GM23338 (cell line): ENCODE data around the gene EXOC4. TPM values are rescaled to one million over a fixed set of nuclear protein-coding genes. Genes with fewer than 3 reads are reported as not detected.

Source experiments
- ATAC-seq: fragments of 200-7000 bp; cut with Tn5 transposase; 3 replicates; pipeline ENCODE4 v1.9.1; 2020
- DNase-seq: peaks from one replicate; pipeline ENCODE4 v3.0.0-alpha.2; 2015; ENCODE audit warnings: low spot score
- H2AFZ ChIP-seq: fragments of 200-600 bp; sonication (generic); 2 replicates; pipeline ENCODE4 v1.8.0; 2016; ENCODE audit warnings: antibody characterized with exemption, mild to moderate bottlenecking, moderate library complexity
- H3F3A ChIP-seq: fragments of 200-600 bp; sonication (generic); replicated peaks from 2 replicates; pipeline ENCODE4 v1.8.0; 2017; ENCODE audit warnings: antibody characterized with exemption, mixed run types, low read depth
- H3K27ac ChIP-seq: fragments of 200-600 bp; sonication (generic); 2 replicates; pipeline ENCODE4 v1.6.1; 2016; ENCODE audit warnings: low read depth
- H3K27me3 ChIP-seq: fragments of 200-600 bp; sonication (generic); 2 replicates; pipeline ENCODE4 v1.8.0; 2016; ENCODE audit warnings: mild to moderate bottlenecking, mixed run types, moderate library complexity; ENCODE audit not compliant: insufficient read depth
- H3K36me3 ChIP-seq: fragments of 200-600 bp; sonication (generic); 2 replicates; pipeline ENCODE4 v1.8.0; 2016; ENCODE audit warnings: mild to moderate bottlenecking; ENCODE audit not compliant: insufficient read depth
- H3K4me1 ChIP-seq: fragments of 200-600 bp; sonication (generic); 2 replicates; pipeline ENCODE4 v1.8.0; 2016; ENCODE audit warnings: mild to moderate bottlenecking, moderate library complexity; ENCODE audit not compliant: insufficient read depth
- H3K4me2 ChIP-seq: fragments of 200-600 bp; sonication (generic); 2 replicates; pipeline ENCODE4 v1.7.1; 2017; ENCODE audit warnings: mixed run types
- H3K4me3 ChIP-seq: fragments of 200-600 bp; sonication (generic); 2 replicates; pipeline ENCODE4 v1.6.1; 2016; ENCODE audit warnings: mixed run types
- H3K79me2 ChIP-seq: fragments of 200-600 bp; sonication (generic); replicated peaks from 2 replicates; pipeline ENCODE4 v1.8.0; 2017; ENCODE audit warnings: mild to moderate bottlenecking; ENCODE audit not compliant: insufficient read depth
- H3K9me2 ChIP-seq: fragments of 200-600 bp; sonication (generic); 2 replicates; pipeline ENCODE4 v1.8.0; 2017; ENCODE audit not compliant: insufficient read depth
- H4K20me1 ChIP-seq: fragments of 200-600 bp; sonication (generic); replicated peaks from 2 replicates; pipeline ENCODE4 v1.8.0; 2017; ENCODE audit warnings: mild to moderate bottlenecking; ENCODE audit not compliant: insufficient read depth
- H3K27ac Mint-ChIP-seq: 2 replicates; pipeline ENCODE4 v1.8.0; 2020; ENCODE audit warnings: inconsistent platforms, mild to moderate bottlenecking, moderate library complexity, mixed read lengths
- H3K27me3 Mint-ChIP-seq: 3 replicates; pipeline ENCODE4 v1.8.0; 2022; ENCODE audit warnings: low read depth, mild to moderate bottlenecking, moderate library complexity, mixed read lengths, inconsistent platforms; ENCODE audit not compliant: insufficient read depth, poor library complexity
- H3K36me3 Mint-ChIP-seq: 3 replicates; pipeline ENCODE4 v1.8.0; 2021; ENCODE audit warnings: low read depth, mild to moderate bottlenecking, inconsistent platforms, moderate library complexity, mixed read lengths
- H3K4me1 Mint-ChIP-seq: 3 replicates; pipeline ENCODE4 v1.8.0; 2020; ENCODE audit warnings: mild to moderate bottlenecking, inconsistent platforms, mixed read lengths
- H3K4me3 Mint-ChIP-seq: 3 replicates; pipeline ENCODE4 v1.8.0; 2021; ENCODE audit warnings: moderate library complexity, mild to moderate bottlenecking, inconsistent platforms, mixed read lengths
- H3K9me3 Mint-ChIP-seq: 3 replicates; pipeline ENCODE4 v1.8.0; 2020; ENCODE audit warnings: moderate library complexity, mild to moderate bottlenecking, inconsistent platforms, mixed read lengths
- CTCF ChIP-seq, 2 experiments: fragments of 200-600 bp in 1 of 2; sonication (generic) in 1 of 2; conservative IDR thresholded peaks; 2 replicates each; pipeline versions ENCODE4 v1.5.1 to v1.6.1; 2016 to 2017; ENCODE audit warnings: antibody characterized with exemption in 2 of 2, low read depth in 2 of 2, mild to moderate bottlenecking in 2 of 2, moderate library complexity in 1 of 2
- REST ChIP-seq: IDR thresholded peaks from one replicate; pipeline ENCODE4 v1.6.1; 2018; ENCODE audit warnings: antibody characterized with exemption; ENCODE audit not compliant: unreplicated experiment
- ZNF462 ChIP-seq: fragments of 250-450 bp; sonication (Bioruptor Pico); IDR thresholded peaks from 2 replicates; pipeline ENCODE4 v1.5.0; 2020; ENCODE audit warnings: mild to moderate bottlenecking, moderate library complexity
- polyA plus RNA-seq: library from polyadenylated mRNA; unstranded; fragments of >200 nt; fragmentation: Nextera tagmentation; extraction: Ambion mirVana; gene quantifications from 2 replicates; pipeline ENCODE4 v1.2.1, GENCODE V29; 2016
- total RNA-seq: library from RNA; depleted of rRNA; stranded (reverse); fragments of >200 nt; shearing (Covaris generic); gene quantifications from 2 replicates; pipeline ENCODE4 v1.2.3, GENCODE V29; 2014

Gene EXOC4
- total and polyA plus RNA-seq, 2 experiments from 2014 or later = 37.5 to 52.7 TPM

GRCh38 chr7:133638857-133639256, 386.0 kb downstream of the EXOC4 start:
- ATAC-seq (no peak), DNase-seq (no peak)
- no peak overlapping the region for H3K4me2 ChIP-seq
- no peaks in the 10 kb centered on the region for H3K9me2 ChIP-seq
- Mint-ChIP-seq H3K4me3 (no peak overlapping the region), H3K27me3 (peaks cover 2% of the 10 kb centered on the region), H3K4me1 (no peaks in the 10 kb centered on the region), H3K9me3 (no peaks in the 10 kb centered on the region), H3K36me3 (no peaks in the 10 kb centered on the region), H3K27ac (no peak overlapping the region)
- no peak for TF ChIP-seq ZNF462 (CRISPR knock-in tag)
- H2AFZ ChIP-seq = no peak overlapping the region
- no peaks in the 10 kb centered on the region for H3K79me2 ChIP-seq
- 0 out of 2 replicates have a peak, but pooled peaks cover 4% of the 10 kb centered on the region for H4K20me1 ChIP-seq
- H3K27me3 ChIP-seq = no peaks in the 10 kb centered on the region
- no peaks in the 10 kb centered on the region for H3F3A ChIP-seq
- H3K4me1 ChIP-seq = no peaks in the 10 kb centered on the region
- no peak overlapping the region for H3K4me3 ChIP-seq
- H3K27ac ChIP-seq = no peak overlapping the region
- no peaks in the 10 kb centered on the region for H3K36me3 ChIP-seq

- Histone ChIP-seq H3F3A (no peaks in the 10 kb centered on the region), H3K36me3 (no peaks in the 10 kb centered on the region), H3K27ac (no peak overlapping the region), H3K9me2 (no peaks in the 10 kb centered on the region), H3K27me3 (no peaks in the 10 kb centered on the region), H3K4me2 (no peak overlapping the region), H3K79me2 (no peaks in the 10 kb centered on the region), H2AFZ (no peak overlapping the region), H3K4me3 (no peak overlapping the region), H4K20me1 (0 out of 2 replicates have a peak, but pooled peaks cover 4% of the 10 kb centered on the region), H3K4me1 (peaks cover 12% of the 10 kb centered on the region)
- Mint-ChIP-seq H3K27ac (no peak overlapping the region), H3K4me3 (no peak overlapping the region), H3K27me3 (peaks cover 2% of the 10 kb centered on the region), H3K36me3 (no peaks in the 10 kb centered on the region), H3K9me3 (no peaks in the 10 kb centered on the region), H3K4me1 (peaks cover 12% of the 10 kb centered on the region)
- DNase-seq = no peak
- TF ChIP-seq CTCF (conservative IDR thresholded peaks at IDR 0.05; ENCODE audit: low read depth in 2 of 2) (no peak), REST (peak; percentile 41)
- no peak for ATAC-seq
Measured at GRCh38 chr7:133641436-133641835, 388.6 kb downstream of the EXOC4 start.
